Measurements from ENCODE around the gene XCR1. TPM values are rescaled to one million over a fixed set of nuclear protein-coding genes. Genes with fewer than 3 reads are reported as not detected.

The XCR1 gene
- total RNA-seq, 1 donor from 2014 or later, result 0.32 TPM

- ATAC-seq (peak; percentile 85 to 87), DNase-seq (no peak)
- Histone ChIP-seq H3K27me3 (ENCODE audit: low read depth) (no peaks in the 10 kb centered on the region), H3K4me1 (peaks cover 26% of the 10 kb centered on the region), H3K36me3 (peaks cover 96% of the 10 kb centered on the region), H3K4me3 (no peak overlapping the region), H3K9me3 (no peaks in the 10 kb centered on the region), H3K27ac (peak overlapping the region; percentile 42)
- no peak for TF ChIP-seq CTCF (IDR thresholded peaks at IDR 0.05)
- intact Hi-C loops (cut with DNase I), result no loop called here
Measured at GRCh38 chr3:45972534-45973402, 54.5 kb downstream of the XCR1 start.

- no peak for TF ChIP-seq CTCF (IDR thresholded peaks at IDR 0.05)
- Histone ChIP-seq H3K27ac (peak overlapping the region; percentile 14), H3K27me3 (ENCODE audit: low read depth) (no peaks in the 10 kb centered on the region), H3K9me3 (no peaks in the 10 kb centered on the region), H3K36me3 (peaks cover 97% of the 10 kb centered on the region), H3K4me3 (no peak overlapping the region), H3K4me1 (peaks cover 44% of the 10 kb centered on the region)
- DNase-seq (no peak), ATAC-seq (no peak)
- intact Hi-C loops (cut with DNase I), result no loop called here
Measured at GRCh38 chr3:45969953-45970352, 57.3 kb downstream of the XCR1 start.

- Histone ChIP-seq H3K4me1 (peaks cover 44% of the 10 kb centered on the region), H3K9me3 (no peaks in the 10 kb centered on the region), H3K27ac (no peak overlapping the region), H3K4me3 (no peak overlapping the region), H3K27me3 (ENCODE audit: low read depth) (no peaks in the 10 kb centered on the region), H3K36me3 (peaks cover 98% of the 10 kb centered on the region)
- no peak for DNase-seq
- intact Hi-C loops (cut with DNase I), result no loop called here
- ATAC-seq, result no peak
- no peak for TF ChIP-seq CTCF (IDR thresholded peaks at IDR 0.05)
Measured at GRCh38 chr3:45969116-45969515, 58.2 kb downstream of the XCR1 start.

GRCh38 chr3:45968706-45969105, 58.6 kb downstream of the XCR1 start:
- no peak overlapping the region for H3K27ac ChIP-seq
- H3K4me1 ChIP-seq, result peaks cover 44% of the 10 kb centered on the region
- ATAC-seq (no peak), DNase-seq (no peak)
- intact Hi-C loops (cut with DNase I), result no loop called here
- H3K4me3 ChIP-seq, result no peak overlapping the region
- H3K9me3 ChIP-seq, result no peaks in the 10 kb centered on the region
- no peak for TF ChIP-seq CTCF (IDR thresholded peaks at IDR 0.05)
- H3K27me3 ChIP-seq (ENCODE audit: low read depth), result no peaks in the 10 kb centered on the region
- peaks cover 98% of the 10 kb centered on the region for H3K36me3 ChIP-seq

GRCh38 chr3:45968149-45968548, 59.1 kb downstream of the XCR1 start:
- no peak overlapping the region for H3K4me3 ChIP-seq
- peaks cover 43% of the 10 kb centered on the region for H3K4me1 ChIP-seq
- no peak for TF ChIP-seq CTCF (IDR thresholded peaks at IDR 0.05)
- H3K36me3 ChIP-seq, result peaks cover 98% of the 10 kb centered on the region
- H3K27ac ChIP-seq, result no peak overlapping the region
- intact Hi-C loops (cut with DNase I), result no loop called here
- no peaks in the 10 kb centered on the region for H3K9me3 ChIP-seq
- H3K27me3 ChIP-seq (ENCODE audit: low read depth), result no peaks in the 10 kb centered on the region
- DNase-seq, result no peak
- no peak for ATAC-seq
